ENCODE data around the gene SPOCK1. TPM values are rescaled to one million over a fixed set of nuclear protein-coding genes. Genes with fewer than 3 reads are reported as not detected.

Gene SPOCK1
- total RNA-seq, 4 donors from 2014 or later: 46.5 to 52.7 (median 51.4) TPM

DNA sequence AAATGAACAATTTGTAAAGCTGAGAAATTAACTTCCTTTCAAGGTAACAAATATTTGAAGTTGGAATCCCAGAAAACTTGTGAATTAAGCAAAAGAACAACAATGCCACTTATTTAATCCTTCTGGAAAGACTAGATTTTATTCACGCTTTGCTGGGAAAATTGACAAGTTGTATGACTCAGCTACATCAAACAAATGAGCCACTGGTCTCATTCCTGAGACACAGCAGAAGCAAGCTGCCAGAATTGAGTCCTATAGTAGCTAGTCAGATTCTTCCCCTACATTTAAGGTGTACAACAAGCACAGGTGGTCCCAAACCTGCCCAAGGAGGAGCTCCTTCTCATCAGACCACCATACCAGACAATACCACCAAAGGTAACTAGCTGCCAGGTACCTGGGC lies 280.7 kb downstream of the SPOCK1 start:
- no peaks in the 10 kb centered on the region for H3K9me3 ChIP-seq
- no peak for ATAC-seq
- no peak overlapping the region for H3K27ac ChIP-seq
- no peaks in the 10 kb centered on the region for H3K36me3 ChIP-seq
- peaks cover 0 to 11% (median 0%) of the 10 kb centered on the region in 3 donors for H3K4me1 ChIP-seq
- TF ChIP-seq CTCF (IDR thresholded peaks at IDR 0.05): no peak
- no peak for TF ChIP-seq EP300 (IDR thresholded peaks at IDR 0.05)
- TF ChIP-seq POLR2A (IDR thresholded peaks at IDR 0.05): no peak
- TF ChIP-seq POLR2AphosphoS5 (IDR thresholded peaks at IDR 0.05): no peak
- no peak overlapping the region for H3K4me3 ChIP-seq
- H3K27me3 ChIP-seq: no peaks in the 10 kb centered on the region
- WGBS, 2 donors (ENCODE audit: low coverage in 1 of 2): 0% methylated on average over 1 of the region's 1 CpG; no CpG with 5 or more reads in 1 of the 2 donors

- 79 to 93% methylated on average over 6 of the region's 6 CpGs for WGBS, 2 donors (ENCODE audit: low coverage in 1 of 2)
- Histone ChIP-seq H3K36me3 (no peaks in the 10 kb centered on the region), H3K27me3 (no peaks in the 10 kb centered on the region), H3K27ac (no peak overlapping the region), H3K4me3 (no peak overlapping the region), H3K4me1 (peaks cover 0 to 11% (median 0%) of the 10 kb centered on the region in 3 donors), H3K9me3 (no peaks in the 10 kb centered on the region)
- ATAC-seq: no peak
- TF ChIP-seq CTCF (IDR thresholded peaks at IDR 0.05) (no peak), POLR2AphosphoS5 (IDR thresholded peaks at IDR 0.05) (no peak)
These were observed 281.4 kb downstream of the SPOCK1 start for GRCh38 chr5:137217599-137218200.

- no peaks in the 10 kb centered on the region for H3K27me3 ChIP-seq
These were observed 282.0 kb downstream of the SPOCK1 start for GRCh38 chr5:137216976-137217598.

GRCh38 chr5:137215780-137216179 lies 283.3 kb downstream of the SPOCK1 start:
- Histone ChIP-seq H3K27me3 (no peaks in the 10 kb centered on the region), H3K4me1 (peaks cover 0 to 11% (median 0%) of the 10 kb centered on the region in 3 donors), H3K36me3 (no peaks in the 10 kb centered on the region), H3K27ac (no peak overlapping the region), H3K9me3 (no peaks in the 10 kb centered on the region), H3K4me3 (no peak overlapping the region)
- no peak for ATAC-seq
- no peak for TF ChIP-seq POLR2AphosphoS5 (IDR thresholded peaks at IDR 0.05)
- TF ChIP-seq POLR2A (IDR thresholded peaks at IDR 0.05): no peak
- no peak for TF ChIP-seq EP300 (IDR thresholded peaks at IDR 0.05)
- TF ChIP-seq CTCF (IDR thresholded peaks at IDR 0.05): no peak
- 75 to 76% methylated on average over 2 of the region's 2 CpGs for WGBS, 2 donors (ENCODE audit: low coverage in 1 of 2)

More at GRCh38 chr5:137216976-137217598, 282.0 kb downstream of the SPOCK1 start:
- H3K27ac ChIP-seq: no peak overlapping the region
- no peaks in the 10 kb centered on the region for H3K36me3 ChIP-seq
- H3K4me3 ChIP-seq: no peak overlapping the region
- no peak for ATAC-seq
- WGBS, 2 donors (ENCODE audit: low coverage in 1 of 2): 74 to 87% methylated on average over 4 to 5 of the region's 5 CpGs
- peaks cover 0 to 11% (median 0%) of the 10 kb centered on the region in 3 donors for H3K4me1 ChIP-seq
- no peaks in the 10 kb centered on the region for H3K9me3 ChIP-seq
- no peak for TF ChIP-seq EP300 (IDR thresholded peaks at IDR 0.05)

DNA sequence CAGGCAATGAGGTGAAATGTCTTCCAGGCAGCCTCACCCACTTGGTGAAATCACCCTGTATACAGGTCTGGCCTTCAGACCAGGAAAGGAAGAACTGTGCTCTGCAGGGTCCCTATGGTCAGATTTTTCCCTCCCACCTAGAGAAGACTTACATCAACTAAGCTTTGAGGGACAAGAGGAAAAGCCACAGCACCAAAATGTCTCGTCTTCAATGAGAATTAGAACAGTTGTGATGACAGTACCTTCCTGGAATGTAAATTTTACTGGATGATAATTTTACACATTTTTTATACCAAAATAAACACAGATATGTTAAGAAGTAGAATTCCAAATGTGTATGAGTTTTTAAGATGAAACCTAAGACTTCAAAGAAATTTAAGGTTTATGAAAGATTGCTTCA lies 283.9 kb downstream of the SPOCK1 start:
- Histone ChIP-seq H3K4me1 (peaks cover 0 to 11% (median 0%) of the 10 kb centered on the region in 3 donors), H3K36me3 (no peaks in the 10 kb centered on the region), H3K4me3 (no peak overlapping the region), H3K27me3 (no peaks in the 10 kb centered on the region), H3K9me3 (no peaks in the 10 kb centered on the region), H3K27ac (no peak overlapping the region)
- TF ChIP-seq POLR2AphosphoS5 (IDR thresholded peaks at IDR 0.05): no peak
- no peak for TF ChIP-seq CTCF (IDR thresholded peaks at IDR 0.05)
- no peak for TF ChIP-seq EP300 (IDR thresholded peaks at IDR 0.05)
- no peak for TF ChIP-seq POLR2A (IDR thresholded peaks at IDR 0.05)
- no peak for ATAC-seq
- WGBS, 2 donors (ENCODE audit: low coverage in 1 of 2): 44 to 60% methylated on average over 1 of the region's 1 CpG
